MM.1S (cell line): ENCODE measurements around the gene CPT1B.
A peak's percentile ranks its signal among the peaks of the same experiment; 100 is the strongest.

Experiments used
- DNase-seq: peaks from one replicate; pipeline ENCODE4 v3.0.0-alpha.2; 2015
- H2AFZ ChIP-seq: fragments of 300-600 bp; sonication (generic); 2 replicates; pipeline ENCODE4 v1.6.0; 2016; ENCODE audit warnings: antibody characterized with exemption, low read length
- H3F3A ChIP-seq: fragments of 300-600 bp; sonication (generic); 2 replicates; pipeline ENCODE4 v1.6.1; 2016; ENCODE audit warnings: mild to moderate bottlenecking, antibody characterized with exemption, low read length, moderate library complexity, mixed read lengths; ENCODE audit not compliant: insufficient read depth
- H3K27ac ChIP-seq: fragments of 300-600 bp; sonication (generic); 2 replicates; pipeline ENCODE4 v1.5.1; 2016; ENCODE audit warnings: mild to moderate bottlenecking, low read length
- H3K27me3 ChIP-seq: fragments of 300-600 bp; sonication (generic); replicated peaks from 2 replicates; pipeline ENCODE4 v1.6.0; 2016; ENCODE audit warnings: low read length; ENCODE audit not compliant: insufficient read depth
- H3K36me3 ChIP-seq: fragments of 300-600 bp; sonication (generic); replicated peaks from 2 replicates; pipeline ENCODE4 v1.6.1; 2016; ENCODE audit warnings: mild to moderate bottlenecking, low read length, mixed read lengths; ENCODE audit not compliant: insufficient read depth
- H3K4me1 ChIP-seq: fragments of 300-600 bp; sonication (generic); 2 replicates; pipeline ENCODE4 v1.6.1; 2016; ENCODE audit warnings: low read length, mixed read lengths
- H3K4me2 ChIP-seq: fragments of 300-600 bp; sonication (generic); 2 replicates; pipeline ENCODE4 v1.6.0; 2016; ENCODE audit warnings: low read depth, low read length
- H3K4me3 ChIP-seq: fragments of 300-600 bp; sonication (generic); 2 replicates; pipeline ENCODE4 v1.5.1; 2016; ENCODE audit warnings: low read length, mixed read lengths
- H3K79me2 ChIP-seq: fragments of 300-600 bp; sonication (generic); 2 replicates; pipeline ENCODE4 v1.6.1; 2016; ENCODE audit warnings: mixed run types, low read length, mixed read lengths
- H3K9ac ChIP-seq: fragments of 300-600 bp; sonication (generic); 2 replicates; pipeline ENCODE4 v1.6.1; 2016; ENCODE audit warnings: low read length, mixed read lengths
- H3K9me2 ChIP-seq: fragments of 300-600 bp; sonication (generic); replicated peaks from 2 replicates; pipeline ENCODE4 v1.6.1; 2016; ENCODE audit warnings: mild to moderate bottlenecking, low read length, mixed read lengths; ENCODE audit not compliant: insufficient read depth
- H3K9me3 ChIP-seq: fragments of 300-600 bp; sonication (generic); replicated peaks from 2 replicates; pipeline ENCODE4 v1.6.1; 2016; ENCODE audit warnings: mild to moderate bottlenecking, low read length, mixed read lengths; ENCODE audit not compliant: insufficient read depth
- H4K20me1 ChIP-seq: fragments of 300-600 bp; sonication (generic); 2 replicates; pipeline ENCODE4 v1.6.1; 2016; ENCODE audit warnings: mild to moderate bottlenecking, low read length, moderate library complexity, mixed read lengths; ENCODE audit not compliant: insufficient read depth
- EZH2 ChIP-seq: fragments of 300-600 bp; sonication (generic); optimal IDR thresholded peaks from 2 replicates; pipeline ENCODE3; 2017; ENCODE audit warnings: low read depth, mild to moderate bottlenecking, antibody characterized with exemption, low read length, mixed read lengths
- EZH2phosphoT487 ChIP-seq: fragments of 300-600 bp; sonication (generic); IDR thresholded peaks from 2 replicates; pipeline ENCODE4 v1.6.1; 2018; ENCODE audit warnings: antibody characterized with exemption, low read length
- TF ChIP-seq, protein P1 (sequence below): fragments of 300-600 bp; sonication (generic); IDR thresholded peaks from 2 replicates; pipeline ENCODE4 v1.5.1; 2016; ENCODE audit warnings: antibody characterized with exemption, low read length, mixed read lengths

Gene CPT1B

DNA sequence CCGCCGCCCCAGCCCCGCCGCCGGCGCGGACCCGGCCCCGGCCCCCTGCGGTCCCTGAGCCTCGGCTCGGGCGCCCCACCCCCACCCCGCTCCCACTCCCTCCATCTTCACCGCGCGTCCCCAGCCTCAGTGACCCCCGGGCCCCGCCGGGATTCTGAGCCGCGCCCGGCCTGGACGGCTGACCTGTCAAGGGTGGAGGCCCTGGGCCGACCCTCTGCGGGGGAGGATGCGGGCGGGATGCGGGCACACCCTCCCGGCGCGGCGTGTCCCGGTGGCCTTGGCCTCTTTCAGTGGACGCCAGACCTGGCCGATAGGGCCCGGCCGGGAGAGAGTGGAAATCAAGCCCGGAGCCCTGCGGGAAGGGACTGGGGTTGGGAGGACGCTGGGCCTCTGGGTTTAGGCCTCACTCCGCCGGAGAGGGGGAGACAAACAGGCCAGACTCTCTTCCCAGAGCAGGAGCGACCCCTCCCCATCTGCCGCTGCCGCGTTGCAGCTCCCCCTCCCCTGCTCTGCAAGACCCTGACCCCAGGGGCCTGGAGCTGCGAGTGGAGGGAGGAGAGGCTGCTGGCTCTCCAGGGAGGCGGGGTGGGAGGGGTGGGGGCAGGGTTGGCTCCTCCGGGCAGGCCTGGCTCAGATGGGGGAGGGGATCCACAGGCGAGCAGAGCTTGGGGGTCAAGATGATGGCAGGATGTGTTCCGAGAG, 22.9 kb upstream of the CPT1B start:
- Histone ChIP-seq H3K4me1 (no peaks in the 10 kb centered on the region), H3F3A (no peaks in the 10 kb centered on the region), H3K36me3 (no peaks in the 10 kb centered on the region), H3K27me3 (peaks cover 84% of the 10 kb centered on the region), H3K9ac (no peak overlapping the region), H3K27ac (no peak overlapping the region), H3K4me3 (no peak overlapping the region), H3K9me3 (no peaks in the 10 kb centered on the region), H3K9me2 (no peaks in the 10 kb centered on the region), H2AFZ (no peak overlapping the region), H3K4me2 (no peak overlapping the region), H4K20me1 (no peaks in the 10 kb centered on the region), H3K79me2 (no peaks in the 10 kb centered on the region)
- no peak for DNase-seq
- TF ChIP-seq, protein P1, sequence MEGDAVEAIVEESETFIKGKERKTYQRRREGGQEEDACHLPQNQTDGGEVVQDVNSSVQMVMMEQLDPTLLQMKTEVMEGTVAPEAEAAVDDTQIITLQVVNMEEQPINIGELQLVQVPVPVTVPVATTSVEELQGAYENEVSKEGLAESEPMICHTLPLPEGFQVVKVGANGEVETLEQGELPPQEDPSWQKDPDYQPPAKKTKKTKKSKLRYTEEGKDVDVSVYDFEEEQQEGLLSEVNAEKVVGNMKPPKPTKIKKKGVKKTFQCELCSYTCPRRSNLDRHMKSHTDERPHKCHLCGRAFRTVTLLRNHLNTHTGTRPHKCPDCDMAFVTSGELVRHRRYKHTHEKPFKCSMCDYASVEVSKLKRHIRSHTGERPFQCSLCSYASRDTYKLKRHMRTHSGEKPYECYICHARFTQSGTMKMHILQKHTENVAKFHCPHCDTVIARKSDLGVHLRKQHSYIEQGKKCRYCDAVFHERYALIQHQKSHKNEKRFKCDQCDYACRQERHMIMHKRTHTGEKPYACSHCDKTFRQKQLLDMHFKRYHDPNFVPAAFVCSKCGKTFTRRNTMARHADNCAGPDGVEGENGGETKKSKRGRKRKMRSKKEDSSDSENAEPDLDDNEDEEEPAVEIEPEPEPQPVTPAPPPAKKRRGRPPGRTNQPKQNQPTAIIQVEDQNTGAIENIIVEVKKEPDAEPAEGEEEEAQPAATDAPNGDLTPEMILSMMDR = no peak
- TF ChIP-seq EZH2phosphoT487 = no peak
- no peak for TF ChIP-seq EZH2

DNA sequence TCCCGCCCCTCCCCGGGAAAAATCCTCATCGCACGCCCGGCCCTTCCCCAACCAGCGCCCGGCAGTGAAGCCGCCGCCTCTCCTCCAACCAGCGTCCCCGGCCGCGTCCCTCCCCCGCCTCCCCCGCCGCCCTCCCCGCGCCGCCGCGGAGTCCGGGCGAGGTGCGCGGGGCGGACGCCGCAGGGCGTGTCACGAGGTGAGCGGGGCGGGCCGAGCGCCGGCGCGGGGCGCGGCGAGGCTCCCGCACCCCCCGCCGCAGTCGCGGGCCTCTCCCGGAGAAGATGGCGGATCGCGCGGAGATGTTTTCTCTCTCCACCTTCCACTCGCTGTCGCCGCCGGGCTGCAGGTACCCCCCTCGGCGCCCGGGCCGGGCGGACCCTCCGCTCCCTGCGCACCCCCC, 22.3 kb upstream of the CPT1B start, which contains the start of gene MAPK8IP2:
TSS of gene MAPK8IP2 (plus strand) at position 256 of the 400 bp plus-strand sequence. CDS start at position 282, 26 bp downstream.
- Histone ChIP-seq H3K4me2 (no peak within 1 kb of the TSS), H3F3A (no peaks in the 10 kb centered on the region), H3K4me1 (no peaks in the 10 kb centered on the region), H3K9me2 (no peaks in the 10 kb centered on the region), H3K4me3 (no peak within 1 kb of the TSS), H3K9ac (no peak within 1 kb of the TSS), H3K36me3 (no peaks in the 10 kb centered on the region), H4K20me1 (no peaks in the 10 kb centered on the region), H3K27ac (no peak within 1 kb of the TSS), H3K79me2 (no peaks in the 10 kb centered on the region), H2AFZ (no peak within 1 kb of the TSS), H3K9me3 (no peaks in the 10 kb centered on the region), H3K27me3 (peaks cover 82% of the 10 kb centered on the region)
- TF ChIP-seq, protein P1 = no peak
- TF ChIP-seq EZH2phosphoT487 = no peak
- TF ChIP-seq EZH2 = no peak
- no peak for DNase-seq

DNA sequence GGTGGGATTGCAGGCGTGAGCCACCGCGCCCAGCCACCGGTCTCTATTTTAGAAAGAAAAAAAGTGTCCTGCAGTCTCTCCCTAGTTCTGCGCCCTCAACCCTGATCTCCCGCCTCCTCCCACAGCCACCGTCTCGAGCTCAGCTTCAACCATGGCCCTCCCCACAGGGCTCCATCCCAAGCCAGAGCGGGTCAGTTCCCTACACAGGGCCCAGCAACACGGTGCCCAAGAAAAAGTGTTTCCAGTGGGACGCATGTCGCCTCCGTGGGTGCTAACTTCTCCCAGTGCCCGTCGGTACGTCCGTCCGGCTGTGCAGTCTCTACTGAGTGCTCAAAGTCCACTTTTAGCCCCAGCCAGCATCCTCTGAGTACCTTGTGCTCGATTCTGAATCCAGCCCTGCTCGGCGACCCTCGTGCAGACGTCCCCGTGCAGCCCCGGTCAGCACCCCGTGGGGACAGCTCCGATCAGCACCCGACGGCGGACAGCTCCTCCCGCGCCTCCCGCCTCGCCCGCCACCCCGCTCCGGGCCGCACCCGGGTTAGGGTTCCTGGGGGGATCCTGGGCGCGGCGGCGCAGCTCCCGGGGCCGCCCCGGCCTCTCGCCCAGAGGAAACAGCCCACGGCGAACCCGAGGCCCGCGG, 21.7 kb upstream of the CPT1B start:
- Histone ChIP-seq H4K20me1 (no peaks in the 10 kb centered on the region), H3K4me1 (no peaks in the 10 kb centered on the region), H3K4me2 (no peak overlapping the region), H3K9me3 (no peaks in the 10 kb centered on the region), H3K36me3 (no peaks in the 10 kb centered on the region), H2AFZ (no peak overlapping the region), H3K27me3 (peaks cover 81% of the 10 kb centered on the region), H3K79me2 (no peaks in the 10 kb centered on the region), H3K4me3 (no peak overlapping the region), H3K27ac (no peak overlapping the region), H3F3A (no peaks in the 10 kb centered on the region), H3K9me2 (no peaks in the 10 kb centered on the region), H3K9ac (no peak overlapping the region)
- no peak for TF ChIP-seq EZH2phosphoT487
- TF ChIP-seq EZH2 = no peak
- TF ChIP-seq, protein P1 = no peak
- DNase-seq = peak; percentile 29
